Keratinocyte (primary cell): Measurements from ENCODE around the gene GHRH. TPM values are rescaled to one million over a fixed set of nuclear protein-coding genes. Genes with fewer than 3 reads are reported as not detected.

Experiments used
- DNase-seq: peaks from one replicate; pipeline ENCODE4 v3.0.0-alpha.2; 2011; ENCODE audit warnings: low read depth, missing footprints, low spot score
- FAIRE-seq: peaks from 2 replicates; lab custom pipeline; 2011; peaks lifted over from hg19 to GRCh38; lab: Jason Lieb, UNC
- H2AFZ ChIP-seq: 2 replicates; pipeline ENCODE4 v1.6.0; 2012; ENCODE audit warnings: low read length, control low read depth, inconsistent platforms; ENCODE audit not compliant: control insufficient read depth
- H3K27ac ChIP-seq: 2 replicates; pipeline ENCODE4 v1.5.1; 2011; ENCODE audit warnings: low read length; ENCODE audit not compliant: control insufficient read depth, insufficient read depth
- H3K27me3 ChIP-seq: 3 replicates; pipeline ENCODE4 v1.6.0; 2011; ENCODE audit warnings: low read length; ENCODE audit not compliant: control insufficient read depth, insufficient read depth; ENCODE audit errors: extremely low read depth
- H3K36me3 ChIP-seq, 2 experiments: 2 replicates in 1 of 2; 3 replicates in 1 of 2; pipeline ENCODE4 v1.5.1; 2011; ENCODE audit warnings: low read length in 2 of 2, mild to moderate bottlenecking in 1 of 2; ENCODE audit not compliant: control insufficient read depth in 2 of 2, insufficient read depth in 2 of 2; ENCODE audit errors: extremely low read depth in 1 of 2
- H3K4me1 ChIP-seq: 3 replicates; pipeline ENCODE4 v1.5.1; 2011; ENCODE audit warnings: low read length; ENCODE audit not compliant: control insufficient read depth, insufficient read depth; ENCODE audit errors: extremely low read depth
- H3K4me2 ChIP-seq: 3 replicates; pipeline ENCODE4 v1.6.0; 2011; ENCODE audit warnings: low read depth, low read length; ENCODE audit not compliant: control insufficient read depth, insufficient read depth; ENCODE audit errors: extremely low read depth
- H3K4me3 ChIP-seq, 3 experiments: fragments of 200-600 bp in 1 of 3; sonication (generic) in 1 of 3; 2 replicates in 2 of 3; 3 replicates in 1 of 3; pipeline ENCODE4 v1.5.1; 2011 to 2016; ENCODE audit warnings: low read length in 3 of 3, mild to moderate bottlenecking in 3 of 3, control low read depth in 2 of 3, inconsistent platforms in 1 of 3, low read depth in 1 of 3, mixed read lengths in 1 of 3, mixed run types in 1 of 3, moderate library complexity in 1 of 3; ENCODE audit not compliant: control insufficient read depth in 2 of 3, insufficient read depth in 2 of 3; ENCODE audit errors: extremely low read depth in 1 of 3
- H3K79me2 ChIP-seq: 2 replicates; pipeline ENCODE4 v1.6.0; 2012; ENCODE audit warnings: low read length; ENCODE audit not compliant: control insufficient read depth, insufficient read depth
- H3K9ac ChIP-seq: 3 replicates; pipeline ENCODE4 v1.6.0; 2011; ENCODE audit warnings: low read length; ENCODE audit not compliant: control insufficient read depth, insufficient read depth; ENCODE audit errors: extremely low read depth
- H3K9me1 ChIP-seq: 3 replicates; pipeline ENCODE4 v1.6.0; 2011; ENCODE audit warnings: low read length; ENCODE audit not compliant: control insufficient read depth, insufficient read depth; ENCODE audit errors: extremely low read depth
- H3K9me3 ChIP-seq: 2 replicates; pipeline ENCODE4 v1.5.1; 2012; ENCODE audit warnings: low read depth, low read length; ENCODE audit not compliant: control insufficient read depth
- H4K20me1 ChIP-seq: 3 replicates; pipeline ENCODE4 v1.6.0; 2011; ENCODE audit warnings: low read length; ENCODE audit not compliant: control insufficient read depth, insufficient read depth; ENCODE audit errors: extremely low read depth
- EZH2 ChIP-seq: IDR thresholded peaks from one replicate; pipeline ENCODE4 v1.6.1; 2012; ENCODE audit warnings: inconsistent platforms, mild to moderate bottlenecking, low read length, moderate library complexity
- dilution Hi-C: fragments of 300-500 bp; cut with MboI; formaldehyde crosslinking; loops from one replicate; pipeline ENCODE4 v1.7.0; 2020; ENCODE audit warnings: low sequenced_read_pairs; ENCODE audit not compliant: extremely low pct_ligation_motif_present
- polyA plus RNA-seq, 5 experiments: library from polyadenylated mRNA; depleted of rRNA in 3 of 5; stranded (reverse) in 3 of 5; stranded (forward) in 1 of 5; unstranded in 1 of 5; fragments of >200 nt; gene quantifications; 1 replicate in 1 of 5; 2 replicates in 3 of 5; 3 replicates in 1 of 5; pipeline versions ENCODE4 v1.2.1 to v1.2.3, GENCODE V29; 2011 to 2012; ENCODE audit warnings: missing spikeins in 2 of 5, low read depth in 1 of 5, low replicate concordance in 1 of 5
- TF ChIP-seq, protein P1 (sequence below), 3 experiments: IDR thresholded peaks in 1 of 3; conservative IDR thresholded peaks in 1 of 3; optimal IDR thresholded peaks in 1 of 3; 2 replicates in 2 of 3; 3 replicates in 1 of 3; pipeline versions ENCODE3 to v1.5.1; 2011; ENCODE audit warnings: low read length in 3 of 3, mild to moderate bottlenecking in 3 of 3, moderate library complexity in 2 of 3, control low read depth in 1 of 3, inconsistent platforms in 1 of 3; ENCODE audit not compliant: insufficient read depth in 2 of 3; ENCODE audit errors: extremely low read depth in 1 of 3

The GHRH gene
- polyA plus RNA-seq, 1 donor (not counting 4 experiments of a cell fraction or from before 2014, with no cell fraction given), result not detected

- Histone ChIP-seq H3K4me1 (no peaks in the 10 kb centered on the region), H3K4me3 (no peak overlapping the region), H3K9me1 (no peaks in the 10 kb centered on the region), H3K9ac (no peak overlapping the region), H2AFZ (no peak overlapping the region), H3K27me3 (no peaks in the 10 kb centered on the region), H3K36me3 (peaks cover 8 to 21% of the 10 kb centered on the region in 2 experiments), H3K4me2 (no peak overlapping the region), H3K9me3 (no peaks in the 10 kb centered on the region), H3K27ac (no peak overlapping the region), H3K79me2 (peaks cover 3% of the 10 kb centered on the region), H4K20me1 (no peaks in the 10 kb centered on the region)
- dilution Hi-C loops, result no loop called here
- no peak for DNase-seq
- TF ChIP-seq EZH2, result no peak
- TF ChIP-seq, protein P1, sequence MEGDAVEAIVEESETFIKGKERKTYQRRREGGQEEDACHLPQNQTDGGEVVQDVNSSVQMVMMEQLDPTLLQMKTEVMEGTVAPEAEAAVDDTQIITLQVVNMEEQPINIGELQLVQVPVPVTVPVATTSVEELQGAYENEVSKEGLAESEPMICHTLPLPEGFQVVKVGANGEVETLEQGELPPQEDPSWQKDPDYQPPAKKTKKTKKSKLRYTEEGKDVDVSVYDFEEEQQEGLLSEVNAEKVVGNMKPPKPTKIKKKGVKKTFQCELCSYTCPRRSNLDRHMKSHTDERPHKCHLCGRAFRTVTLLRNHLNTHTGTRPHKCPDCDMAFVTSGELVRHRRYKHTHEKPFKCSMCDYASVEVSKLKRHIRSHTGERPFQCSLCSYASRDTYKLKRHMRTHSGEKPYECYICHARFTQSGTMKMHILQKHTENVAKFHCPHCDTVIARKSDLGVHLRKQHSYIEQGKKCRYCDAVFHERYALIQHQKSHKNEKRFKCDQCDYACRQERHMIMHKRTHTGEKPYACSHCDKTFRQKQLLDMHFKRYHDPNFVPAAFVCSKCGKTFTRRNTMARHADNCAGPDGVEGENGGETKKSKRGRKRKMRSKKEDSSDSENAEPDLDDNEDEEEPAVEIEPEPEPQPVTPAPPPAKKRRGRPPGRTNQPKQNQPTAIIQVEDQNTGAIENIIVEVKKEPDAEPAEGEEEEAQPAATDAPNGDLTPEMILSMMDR (optimal IDR thresholded peaks at IDR 0.05 in 1 of 3, IDR thresholded peaks at IDR 0.05 in 1 of 3, conservative IDR thresholded peaks at IDR 0.05 in 1 of 3; ENCODE audit: extremely low read depth in 1 of 3, insufficient read depth in 2 of 3, low read length in 3 of 3), result no peak
- FAIRE-seq, result no peak
Observed at GRCh38 chr20:37218976-37219375, 42.6 kb downstream of the GHRH start.

DNA sequence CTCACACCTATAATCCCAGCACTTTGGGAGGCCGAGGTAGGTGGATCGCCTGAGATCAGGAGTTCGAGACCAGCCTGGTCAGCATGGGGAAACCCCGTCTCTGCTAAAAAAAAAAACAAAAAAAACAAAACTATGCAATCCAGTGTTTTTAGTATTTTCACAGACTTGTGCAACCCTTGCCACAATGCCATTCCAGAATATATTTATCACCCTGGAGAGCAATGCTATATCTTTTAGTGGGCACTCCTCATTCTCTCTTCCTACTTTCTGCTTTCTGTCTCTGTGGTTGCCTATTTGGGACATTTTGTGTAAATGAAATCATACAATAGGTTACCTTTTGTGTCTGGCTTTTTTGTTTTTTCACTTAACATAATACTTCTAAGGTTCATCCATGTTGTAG, 43.2 kb downstream of the GHRH start:
- Histone ChIP-seq H2AFZ (no peak overlapping the region), H3K27me3 (no peaks in the 10 kb centered on the region), H3K4me3 (no peak overlapping the region), H3K27ac (no peak overlapping the region), H3K4me1 (no peaks in the 10 kb centered on the region), H3K9me1 (no peaks in the 10 kb centered on the region), H3K4me2 (no peak overlapping the region), H3K36me3 (peaks cover 6 to 20% of the 10 kb centered on the region in 2 experiments), H3K9ac (no peak overlapping the region), H3K79me2 (peaks cover 3% of the 10 kb centered on the region), H4K20me1 (no peaks in the 10 kb centered on the region), H3K9me3 (no peaks in the 10 kb centered on the region)
- TF ChIP-seq EZH2, result no peak
- TF ChIP-seq, protein P1 (optimal IDR thresholded peaks at IDR 0.05 in 1 of 3, IDR thresholded peaks at IDR 0.05 in 1 of 3, conservative IDR thresholded peaks at IDR 0.05 in 1 of 3; ENCODE audit: extremely low read depth in 1 of 3, insufficient read depth in 2 of 3, low read length in 3 of 3), result no peak
- no peak for DNase-seq
- dilution Hi-C loops, result no loop called here
- no peak for FAIRE-seq
